HG02981 (cell line): Measurements from ENCODE around the gene ROM1.
"Not testable (repeated sequence)": the region's sequence is repeated elsewhere in the genome, so short reads cannot be mapped to it uniquely, and the experiment has no call there.

ENCODE experiments used
- ATAC-seq: cut with Tn5 transposase; IDR thresholded peaks from one replicate; pipeline ENCODE4 v1.9.1; 2021; ENCODE audit warnings: mild to moderate bottlenecking, moderate library complexity; ENCODE audit not compliant: unreplicated experiment

ROM1 gene

GRCh38 chr11:62612366-62613290 lies at the start of gene ROM1, which contains the start of gene EML3:
ROM1 (plus strand) TSS chr11:62613257; CDS start chr11:62613282, 25 bp downstream.
EML3 (minus strand) TSS chr11:62612775; CDS start chr11:62612457, 318 bp downstream.
- peak; percentile 67 for ATAC-seq

- ATAC-seq: no peak
Observed at GRCh38 chr11:62565100-62565802, 47.8 kb upstream of the ROM1 start.

- ATAC-seq: no peak
Observed at GRCh38 chr11:62566247-62566646, 46.8 kb upstream of the ROM1 start.

- ATAC-seq: no peak
Observed at GRCh38 chr11:62567018-62567633, 45.9 kb upstream of the ROM1 start.

GRCh38 chr11:62569611-62570010 lies 43.4 kb upstream of the ROM1 start:
- ATAC-seq: no peak

GRCh38 chr11:62570903-62571302 lies 42.2 kb upstream of the ROM1 start:
- ATAC-seq: not testable (repeated sequence)

- not testable (repeated sequence) for ATAC-seq
Observed at GRCh38 chr11:62571493-62571892, 41.6 kb upstream of the ROM1 start.

DNA sequence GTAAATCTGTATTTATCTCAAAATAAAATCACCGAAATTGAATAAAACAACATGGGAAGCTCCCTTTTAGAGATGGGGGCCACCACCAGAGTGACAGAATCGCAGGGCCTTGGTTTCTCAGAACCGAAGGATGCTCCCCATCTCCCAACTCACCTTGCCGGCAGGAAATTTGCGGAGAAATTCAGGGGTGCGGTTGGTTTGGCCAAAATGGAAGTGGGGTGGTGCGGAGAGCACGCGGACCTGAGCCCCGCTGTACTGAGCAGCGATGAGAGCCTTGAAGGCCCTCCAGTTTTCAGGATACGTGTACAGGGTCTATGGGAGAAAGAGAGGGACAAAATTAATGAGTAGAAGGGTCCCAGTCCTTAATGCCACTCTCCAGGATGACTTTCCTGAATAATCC lies 40.6 kb upstream of the ROM1 start:
- no peak for ATAC-seq

- peak; percentile 1 for ATAC-seq
Observed at GRCh38 chr11:62573006-62573591, 40.0 kb upstream of the ROM1 start.

DNA sequence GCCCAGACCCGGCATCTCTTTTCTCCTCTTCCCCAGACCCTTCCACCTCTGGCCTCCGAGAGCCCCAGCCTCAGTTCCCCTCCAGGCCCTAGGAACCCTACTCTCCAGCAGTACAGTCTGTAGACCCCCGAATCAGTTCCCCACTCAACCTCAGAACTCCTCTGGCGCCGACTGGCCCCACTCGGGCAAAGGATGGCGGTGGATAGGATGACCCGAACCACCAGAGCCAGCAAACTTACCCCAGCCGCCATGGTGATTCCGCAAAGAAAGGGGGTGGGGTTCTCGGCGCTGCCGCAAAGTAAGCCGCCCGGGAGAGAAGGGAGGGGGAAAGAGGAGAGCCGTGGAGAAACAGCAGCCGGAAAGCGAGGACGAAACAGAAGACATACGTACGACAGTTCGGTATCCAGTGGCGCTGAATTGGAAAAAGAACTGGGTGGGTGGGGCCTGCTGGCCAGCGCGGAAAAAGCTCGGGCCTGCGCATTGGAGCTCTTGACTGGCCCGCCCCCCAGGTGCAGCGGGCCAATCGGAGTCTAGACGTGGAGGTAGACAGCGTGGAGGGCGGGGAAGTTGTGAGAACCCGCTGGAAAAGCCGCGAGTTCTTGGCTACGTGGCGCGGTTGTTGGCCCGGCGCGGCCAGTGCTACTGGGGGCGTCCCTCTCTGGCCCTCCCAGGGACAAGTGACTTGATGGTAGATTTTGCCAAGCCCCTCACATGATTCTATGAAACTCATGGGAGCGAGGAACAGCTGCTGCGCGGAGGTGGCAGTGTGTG lies 39.3 kb upstream of the ROM1 start, which contains the start of gene EEF1G:
TSS of gene EEF1G (minus strand) at position 300 of the 771 bp plus-strand sequence. CDS start at position 251, 49 bp downstream.
- peak; percentile 88 for ATAC-seq

GRCh38 chr11:62574363-62575071 lies 38.5 kb upstream of the ROM1 start:
- peak; percentile 14 for ATAC-seq

GRCh38 chr11:62575156-62575555 lies 37.9 kb upstream of the ROM1 start:
- no peak for ATAC-seq

DNA sequence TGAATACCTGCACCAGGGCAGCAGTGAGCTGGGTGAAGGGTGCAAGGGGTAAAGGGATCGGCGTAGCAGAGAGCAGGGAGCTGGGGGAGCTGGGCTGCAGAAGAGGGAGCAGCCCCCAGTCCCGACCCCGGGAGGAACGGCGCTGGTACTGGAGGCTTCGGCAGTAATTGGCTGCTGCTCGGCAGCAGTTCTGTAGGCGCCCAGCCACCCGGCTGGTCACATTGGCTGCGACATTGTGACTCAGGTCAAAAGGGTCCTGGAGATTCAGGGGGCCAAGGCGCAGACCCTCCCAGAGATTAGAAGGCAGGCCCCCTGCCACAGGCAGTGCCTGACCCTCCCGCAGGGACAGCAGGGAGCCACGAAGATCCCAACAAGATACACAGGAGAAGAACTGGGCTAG lies 37.2 kb upstream of the ROM1 start:
- ATAC-seq: no peak

- no peak for ATAC-seq
Observed at GRCh38 chr11:62577046-62577714, 35.9 kb upstream of the ROM1 start.

GRCh38 chr11:62578541-62578940 lies 34.5 kb upstream of the ROM1 start:
- ATAC-seq: no peak

DNA sequence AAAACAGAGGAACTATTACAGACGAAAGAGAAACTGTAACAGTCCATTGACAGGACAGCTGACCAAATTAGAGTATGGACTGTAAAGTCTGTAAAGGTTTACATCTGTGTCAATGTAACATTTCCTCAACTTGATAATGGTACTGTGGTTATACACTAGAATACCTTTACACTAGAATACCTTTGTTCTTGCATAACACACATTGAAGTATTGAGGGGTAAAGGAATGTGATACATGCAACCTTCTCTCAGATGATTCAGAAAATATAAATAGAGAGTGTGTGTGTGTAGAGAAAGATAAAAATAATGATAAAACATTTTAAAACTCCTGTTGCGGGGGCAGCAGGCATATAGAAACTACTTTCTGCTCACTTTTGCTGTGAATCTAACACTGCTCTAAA lies 33.8 kb upstream of the ROM1 start:
- ATAC-seq: no peak

DNA sequence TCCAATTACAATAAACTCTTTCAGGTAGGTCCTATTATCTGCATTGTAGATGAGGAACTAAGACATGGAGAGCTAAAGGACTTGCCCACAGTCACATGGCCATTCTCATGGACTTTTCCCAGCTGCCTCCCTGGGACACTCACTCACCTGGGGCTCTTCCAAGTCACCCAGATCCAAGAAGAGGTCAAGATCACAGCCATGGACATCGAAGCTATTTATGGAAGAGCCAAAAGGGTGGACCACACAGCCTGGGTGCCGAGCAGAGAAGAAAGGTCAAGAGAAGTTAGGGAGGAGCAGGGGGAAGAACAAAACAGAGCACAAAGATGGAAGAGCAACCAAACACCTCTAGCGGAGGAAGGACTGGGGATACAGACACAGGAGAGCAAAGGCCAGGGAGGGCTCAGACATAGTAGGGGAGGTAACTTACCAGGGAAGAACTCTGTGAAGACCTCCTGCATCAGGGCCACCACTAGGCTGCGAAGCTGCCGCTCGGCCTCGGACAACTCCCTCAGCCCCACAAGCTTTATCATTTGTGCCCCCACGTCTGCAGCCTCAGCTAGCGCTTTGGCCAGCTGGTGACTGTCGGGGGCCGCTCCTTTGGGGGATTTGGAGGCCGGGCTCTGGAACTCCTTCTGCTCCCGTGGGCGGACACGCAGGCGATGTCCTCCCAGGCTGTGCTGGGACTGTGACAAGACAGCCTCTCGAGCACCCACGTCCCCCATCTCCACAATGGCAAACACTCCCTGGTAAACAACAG lies 31.9 kb upstream of the ROM1 start:
- no peak for ATAC-seq

GRCh38 chr11:62581735-62582134 lies 31.3 kb upstream of the ROM1 start:
- ATAC-seq: not testable (repeated sequence)
